GM15510 (cell line): Measurements from ENCODE around the gene GTPBP6.

Experiments used
- POLR2A ChIP-seq: IDR thresholded peaks from 3 replicates; pipeline ENCODE4 v1.6.1; 2011; ENCODE audit warnings: borderline replicate concordance; ENCODE audit not compliant: insufficient read length; ENCODE audit errors: extremely low read depth

GTPBP6 gene

GRCh38 chrX:318739-319578 is at the start of gene GTPBP6:
GTPBP6 (minus strand) TSS chrX:318796; CDS start chrX:318787, 9 bp downstream.
- peak; percentile 81 for TF ChIP-seq POLR2A

DNA sequence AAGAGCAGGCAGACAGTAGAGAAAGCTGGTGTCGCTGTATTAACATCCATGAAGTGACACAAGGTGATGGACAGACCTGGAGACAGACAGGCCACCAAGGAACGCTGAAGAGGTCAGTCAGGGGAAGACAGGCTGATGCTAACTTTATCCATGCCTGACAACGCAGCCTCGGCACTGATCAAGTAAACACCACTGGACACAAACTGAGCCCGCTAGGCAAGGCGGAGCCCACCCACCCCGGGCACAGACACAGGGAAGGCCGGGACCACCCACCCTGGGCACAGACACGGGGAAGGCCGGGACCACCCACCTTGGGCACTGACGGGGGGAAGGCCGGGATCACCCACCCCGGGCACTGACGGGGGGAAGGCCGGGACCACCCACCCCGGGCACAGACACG is 49.3 kb upstream of the GTPBP6 start:
- TF ChIP-seq POLR2A = no peak

DNA sequence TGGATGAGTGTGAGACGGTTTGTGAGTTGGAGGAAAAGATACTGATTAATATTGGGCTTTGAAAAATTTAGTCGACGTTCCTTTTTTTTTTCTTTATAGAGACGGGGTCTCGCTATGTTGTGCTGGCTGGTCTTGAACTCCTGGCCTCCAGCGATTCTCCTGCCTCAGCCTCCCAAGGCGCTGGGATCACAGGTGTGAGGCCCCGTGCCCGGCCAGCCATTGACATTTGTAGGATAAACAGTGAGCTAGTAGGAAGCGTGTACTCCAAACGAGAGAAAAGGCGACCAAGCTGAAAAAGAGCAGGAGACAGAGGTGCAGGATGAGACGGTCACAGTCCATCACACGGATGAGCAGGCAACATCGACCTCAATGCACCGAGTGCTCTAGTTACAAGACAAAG is 48.8 kb upstream of the GTPBP6 start:
- TF ChIP-seq POLR2A = no peak

DNA sequence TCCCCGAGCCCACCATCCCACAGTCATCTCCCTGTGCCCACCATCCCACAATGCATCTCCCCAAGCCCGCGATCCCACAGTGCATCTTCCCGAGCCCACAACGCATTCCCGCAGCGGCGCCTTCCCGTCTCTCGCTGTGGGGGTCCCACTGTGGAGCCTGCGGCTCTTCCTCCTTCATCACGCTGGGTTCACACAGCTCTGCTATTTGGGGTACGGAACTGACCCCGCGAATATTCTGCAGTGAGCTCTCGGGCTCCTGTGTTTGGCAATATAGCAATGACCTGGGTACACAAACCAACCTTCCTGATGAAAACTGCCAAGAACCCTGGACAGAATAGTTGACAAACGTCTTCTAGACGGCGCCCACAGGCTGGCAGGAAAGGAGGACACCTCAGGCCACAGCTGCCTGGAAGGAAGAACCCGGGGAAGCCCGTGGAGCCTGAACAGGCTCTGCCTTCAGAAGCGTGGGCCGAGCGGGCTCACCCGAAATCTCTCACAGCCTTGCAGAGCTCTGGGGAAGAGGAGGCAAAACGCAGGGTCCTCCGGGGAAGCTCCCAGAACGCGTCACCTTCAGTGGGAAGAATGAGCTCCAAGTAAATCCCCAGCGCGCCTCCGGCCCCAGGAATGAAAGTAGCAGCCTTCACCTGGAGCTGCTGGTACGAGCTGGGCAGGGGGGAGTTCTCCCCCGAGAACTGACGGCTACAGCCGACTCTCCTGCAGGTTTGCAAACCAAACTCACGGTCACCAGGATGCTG is 45.2 kb upstream of the GTPBP6 start:
- no peak for TF ChIP-seq POLR2A

- no peak for TF ChIP-seq POLR2A
Observed at GRCh38 chrX:362937-363620, 44.5 kb upstream of the GTPBP6 start.

DNA sequence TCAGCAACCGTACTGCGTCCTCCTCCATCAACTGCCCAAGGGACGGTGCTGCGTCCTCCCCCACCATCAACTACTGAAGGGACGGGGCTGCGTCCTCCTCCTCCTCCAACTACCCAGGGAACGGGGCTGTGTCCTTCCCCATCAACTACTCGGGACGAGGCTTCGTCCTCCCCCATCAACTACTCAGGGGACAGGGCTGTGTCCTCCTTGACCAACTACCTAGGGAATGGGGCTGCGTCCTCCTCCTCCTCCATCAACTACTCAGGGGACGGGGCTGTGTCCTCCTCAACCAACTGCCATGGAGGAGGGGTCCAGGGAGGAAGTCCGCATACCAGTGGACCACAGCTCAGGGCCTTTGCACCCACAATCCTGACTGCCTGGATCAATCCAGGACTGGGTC is 43.8 kb upstream of the GTPBP6 start:
- no peak for TF ChIP-seq POLR2A

- TF ChIP-seq POLR2A = no peak
Observed at GRCh38 chrX:361231-362145, 42.9 kb upstream of the GTPBP6 start.

DNA sequence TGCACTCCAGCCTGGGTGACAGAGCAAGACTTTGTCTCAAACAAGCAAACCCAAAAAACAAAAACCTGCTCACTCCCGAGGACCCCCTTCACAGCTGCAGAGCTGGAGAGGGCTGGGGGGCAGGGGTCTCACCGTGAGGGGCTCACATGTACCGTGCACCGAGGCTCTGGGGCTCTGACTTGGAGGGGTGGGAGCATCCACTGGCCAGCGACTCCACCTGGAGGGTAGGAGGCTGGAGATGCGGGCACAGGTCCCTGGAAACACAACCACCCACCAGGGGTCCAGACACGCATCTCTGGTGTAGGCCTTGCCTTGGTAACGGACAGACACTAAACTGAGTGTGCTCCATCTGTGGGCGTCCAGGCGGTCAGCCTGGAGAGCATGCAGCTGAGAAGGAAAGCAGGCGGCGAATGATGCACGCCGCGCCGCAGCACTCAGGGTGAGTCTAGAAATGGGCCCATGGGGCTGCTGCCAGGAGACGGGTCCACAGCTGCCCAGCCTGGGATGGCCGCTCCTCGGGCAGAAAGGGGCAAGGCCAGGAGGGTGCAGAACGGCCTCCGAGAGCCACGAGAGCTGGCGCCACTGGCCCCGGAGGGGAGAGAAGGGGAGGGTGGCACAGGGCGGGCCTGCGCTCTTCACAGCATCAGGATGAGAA is 42.0 kb upstream of the GTPBP6 start:
- TF ChIP-seq POLR2A = no peak

GRCh38 chrX:358651-359143 is 40.1 kb upstream of the GTPBP6 start:
- no peak for TF ChIP-seq POLR2A

GRCh38 chrX:357693-358471 is 39.3 kb upstream of the GTPBP6 start:
- no peak for TF ChIP-seq POLR2A

DNA sequence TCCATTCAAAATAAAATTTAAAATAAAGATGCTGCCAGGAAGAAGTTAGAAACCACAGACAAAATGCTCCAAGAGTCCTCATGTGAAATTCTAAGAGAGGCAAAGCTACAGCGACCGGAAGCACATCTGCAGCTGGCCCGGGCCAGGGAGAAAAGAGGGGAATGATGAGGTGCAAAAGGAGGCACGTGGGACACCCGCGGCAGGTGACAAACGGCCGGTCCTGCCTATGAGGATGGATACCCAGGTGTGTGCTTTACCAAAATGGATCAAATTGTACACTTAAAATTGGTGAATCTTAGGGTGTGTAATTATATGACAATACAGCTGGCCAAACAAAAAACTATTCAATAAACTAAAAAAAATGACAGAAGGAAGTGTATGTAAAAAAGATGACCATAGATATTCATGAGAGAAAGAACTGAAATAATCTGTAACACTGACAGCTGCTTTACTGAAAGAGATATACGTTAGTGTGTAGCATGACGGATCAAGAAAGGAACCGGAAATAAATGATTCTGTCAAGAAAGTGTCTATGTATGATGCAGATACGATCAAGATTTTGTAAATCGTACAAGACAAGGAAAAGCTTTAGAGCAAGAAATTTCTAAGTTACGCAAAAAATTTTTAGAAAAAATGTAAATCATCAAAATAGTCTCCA is 38.6 kb upstream of the GTPBP6 start:
- no peak for TF ChIP-seq POLR2A

DNA sequence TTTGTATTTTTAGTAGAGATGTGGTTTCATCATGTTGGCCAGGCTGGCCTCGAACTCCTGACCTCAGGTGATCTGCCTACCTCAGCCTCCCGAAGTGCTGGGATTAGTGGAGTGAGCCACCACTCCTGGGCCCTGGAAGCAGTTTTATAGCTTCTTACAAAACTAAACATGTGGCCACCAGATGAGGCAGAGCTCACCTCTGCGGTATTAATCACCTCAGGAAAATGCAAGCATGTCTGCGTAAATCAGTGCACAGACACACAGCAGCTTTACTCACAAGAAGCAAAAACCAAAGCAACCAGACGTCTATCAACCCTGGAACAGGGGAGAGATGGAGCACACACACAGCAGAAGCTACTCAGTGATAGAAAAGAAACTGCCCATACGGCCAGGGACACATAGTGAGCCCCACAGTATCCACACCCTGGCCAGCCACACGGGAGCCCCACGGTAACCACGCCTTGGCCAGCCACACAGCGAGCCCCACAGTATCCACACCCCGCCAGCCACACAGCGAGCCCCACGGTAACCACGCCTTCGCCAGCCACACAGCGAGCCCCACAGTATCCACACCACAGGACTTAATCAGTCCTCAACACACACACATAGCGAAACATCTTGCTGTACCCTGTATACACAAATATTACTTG is 37.9 kb upstream of the GTPBP6 start:
- TF ChIP-seq POLR2A = no peak
